Endothelial cell of umbilical vein (primary cell): ENCODE results near the gene NT5DC4. TPM values are rescaled to one million over a fixed set of nuclear protein-coding genes. Genes with fewer than 3 reads are reported as not detected.

Source experiments
- BruUV-seq: library from RNA; stranded (reverse); fragments of 400-500 nt; replicated peaks from 2 replicates; lab custom pipeline; 2021; lab: Mats Ljungman, UMichigan
- CTCF ChIA-PET: fragments of 300-600, 350-600 bp; sonication (Branson Sonifier 250); formaldehyde crosslinking; loops from one replicate; lab custom pipeline; 2021; ENCODE audit warnings: antibody characterized with exemption, inconsistent platforms; lab: Charles Lee
- POLR2A ChIA-PET: fragments of 300-600, 350-600 bp; sonication (Branson Sonifier 250); formaldehyde crosslinking; loops from one replicate; lab custom pipeline; 2021; ENCODE audit warnings: antibody characterized with exemption, inconsistent platforms; lab: Charles Lee
- DNase-seq: peaks from one replicate; pipeline ENCODE4 v3.0.0-alpha.2; 2011; ENCODE audit warnings: low read depth, low spot score
- FAIRE-seq: peaks from 2 replicates; lab custom pipeline; 2011; peaks lifted over from hg19 to GRCh38; lab: Jason Lieb, UNC
- H2AFZ ChIP-seq: 2 replicates; pipeline ENCODE4 v1.6.0; 2012; ENCODE audit warnings: low read depth, low read length, control low read depth, inconsistent platforms
- H3K27ac ChIP-seq: 2 replicates; pipeline ENCODE4 v1.5.1; 2011; ENCODE audit warnings: low read depth, mild to moderate bottlenecking, control low read depth, low read length, moderate library complexity; ENCODE audit not compliant: insufficient read depth
- H3K27me3 ChIP-seq, 2 experiments: 2 replicates each; pipeline versions ENCODE4 v1.6.0 to v1.6.1; 2011; ENCODE audit warnings: low read length in 2 of 2, mixed read lengths in 1 of 2; ENCODE audit not compliant: control insufficient read depth in 2 of 2, insufficient read depth in 2 of 2
- H3K36me3 ChIP-seq, 2 experiments: 2 replicates in 1 of 2; 3 replicates in 1 of 2; pipeline ENCODE4 v1.5.1; 2011; ENCODE audit warnings: low read length in 2 of 2, mild to moderate bottlenecking in 1 of 2, moderate library complexity in 1 of 2; ENCODE audit not compliant: control insufficient read depth in 2 of 2, insufficient read depth in 2 of 2; ENCODE audit errors: extremely low read depth in 1 of 2
- H3K4me1 ChIP-seq: 3 replicates; pipeline ENCODE4 v1.5.1; 2011; ENCODE audit warnings: mild to moderate bottlenecking, low read length; ENCODE audit not compliant: control insufficient read depth, insufficient read depth; ENCODE audit errors: extremely low read depth
- H3K4me2 ChIP-seq: 2 replicates; pipeline ENCODE4 v1.6.1; 2011; ENCODE audit warnings: low read length, control low read depth, mixed read lengths; ENCODE audit not compliant: insufficient read depth
- H3K4me3 ChIP-seq, 3 experiments: fragments of 200-600 bp in 1 of 3; sonication (generic), shearing (Covaris generic) in 1 of 3; replicated peaks in 1 of 3; 2 replicates each; pipeline ENCODE4 v1.5.1; 2011 to 2016; ENCODE audit warnings: control low read depth in 3 of 3, low read length in 3 of 3, mild to moderate bottlenecking in 2 of 3, inconsistent platforms in 1 of 3, low read depth in 1 of 3, moderate library complexity in 1 of 3; ENCODE audit not compliant: insufficient read depth in 1 of 3
- H3K79me2 ChIP-seq: 2 replicates; pipeline ENCODE4 v1.6.0; 2012; ENCODE audit warnings: low read length, inconsistent platforms; ENCODE audit not compliant: control insufficient read depth, insufficient read depth
- H3K9ac ChIP-seq: replicated peaks from 2 replicates; pipeline ENCODE3; 2011; ENCODE audit warnings: low read length, control low read depth; ENCODE audit not compliant: insufficient read depth; ENCODE audit errors: extremely low read depth
- H3K9me1 ChIP-seq: replicated peaks from 3 replicates; pipeline ENCODE4 v1.6.0; 2011; ENCODE audit warnings: mild to moderate bottlenecking, low read length; ENCODE audit not compliant: control insufficient read depth, insufficient read depth; ENCODE audit errors: extremely low read depth
- H3K9me3 ChIP-seq: replicated peaks from 2 replicates; pipeline ENCODE4 v1.5.1; 2012; ENCODE audit warnings: low read length, inconsistent platforms; ENCODE audit not compliant: control insufficient read depth, insufficient read depth
- H4K20me1 ChIP-seq: replicated peaks from 2 replicates; pipeline ENCODE3; 2011; ENCODE audit warnings: mild to moderate bottlenecking, low read length; ENCODE audit not compliant: control insufficient read depth, insufficient read depth; ENCODE audit errors: extremely low read depth
- EZH2 ChIP-seq: IDR thresholded peaks from 2 replicates; pipeline ENCODE4 v1.6.1; 2012; ENCODE audit warnings: borderline replicate concordance, low read depth, mild to moderate bottlenecking, moderate library complexity, low read length, inconsistent platforms; ENCODE audit not compliant: severe bottlenecking
- FOS ChIP-seq: IDR thresholded peaks from 2 replicates; pipeline ENCODE4 v1.6.1; 2011; ENCODE audit warnings: mild to moderate bottlenecking, low read length, moderate library complexity, borderline replicate concordance; ENCODE audit not compliant: insufficient read depth
- GATA2 ChIP-seq: IDR thresholded peaks from 2 replicates; pipeline ENCODE4 v1.7.0; 2011; ENCODE audit warnings: low read depth, mild to moderate bottlenecking, moderate library complexity, mixed read lengths, low read length; ENCODE audit not compliant: insufficient read length, insufficient read depth
- JUN ChIP-seq: IDR thresholded peaks from 2 replicates; pipeline ENCODE4 v1.6.1; 2011; ENCODE audit warnings: borderline replicate concordance, low read depth; ENCODE audit not compliant: insufficient read length, insufficient read depth
- MYC ChIP-seq: IDR thresholded peaks from one replicate; pipeline ENCODE4 v1.6.1; 2011; ENCODE audit warnings: mild to moderate bottlenecking, low read depth, low read length
- POLR2A ChIP-seq: IDR thresholded peaks from 2 replicates; pipeline ENCODE4 v1.6.1; 2012; ENCODE audit warnings: low read depth, mild to moderate bottlenecking, control low read depth, low read length
- POLR2AphosphoS5 ChIP-seq: IDR thresholded peaks from 2 replicates; pipeline ENCODE4 v1.6.1; 2012; ENCODE audit warnings: low read depth, mild to moderate bottlenecking, control low read depth, low read length, moderate library complexity; ENCODE audit not compliant: insufficient read depth
- dilution Hi-C: fragments of 300-500 bp; cut with MboI; formaldehyde crosslinking; loops from one replicate; pipeline ENCODE4 v1.15.0; 2019; ENCODE audit warnings: low sequenced_read_pairs; ENCODE audit not compliant: extremely low pct_ligation_motif_present
- intact Hi-C: fragments of 100-400 bp; cut with micrococcal nuclease; formaldehyde crosslinking; loops from one replicate; pipeline ENCODE4 v1.10.0; 2022
- polyA plus RNA-seq, 4 experiments: library from polyadenylated mRNA; depleted of rRNA in 3 of 4; stranded (reverse) in 3 of 4; unstranded in 1 of 4; fragments of >200 nt; gene quantifications; 2 replicates each; pipeline versions ENCODE4 v1.2.1 to v1.2.3, GENCODE V29; 2011 to 2012; ENCODE audit warnings: missing spikeins in 1 of 4
- total RNA-seq: library from RNA; stranded (reverse); gene quantifications from 2 replicates; pipeline ENCODE4 v1.2.3, GENCODE V29; 2021
- TF ChIP-seq, protein P1 (sequence below), 2 donors: IDR thresholded peaks; 1 replicate in 1 of 2; 2 replicates in 1 of 2; pipeline ENCODE4 v1.5.1; 2011; ENCODE audit warnings: low read length in 2 of 2, mild to moderate bottlenecking in 2 of 2, moderate library complexity in 2 of 2, control low read depth in 1 of 2, inconsistent platforms in 1 of 2, low read depth in 1 of 2; ENCODE audit not compliant: insufficient read depth in 1 of 2; ENCODE audit errors: extremely low read depth in 1 of 2
- TF ChIP-seq, protein P2 (sequence below): IDR thresholded peaks from 2 replicates; pipeline ENCODE4 v1.6.1; 2011; ENCODE audit not compliant: insufficient read depth, insufficient read length

The NT5DC4 gene
- total and polyA plus RNA-seq, 2 donors (not counting 3 experiments of a cell fraction or from before 2014, with no cell fraction given) = not detected

DNA sequence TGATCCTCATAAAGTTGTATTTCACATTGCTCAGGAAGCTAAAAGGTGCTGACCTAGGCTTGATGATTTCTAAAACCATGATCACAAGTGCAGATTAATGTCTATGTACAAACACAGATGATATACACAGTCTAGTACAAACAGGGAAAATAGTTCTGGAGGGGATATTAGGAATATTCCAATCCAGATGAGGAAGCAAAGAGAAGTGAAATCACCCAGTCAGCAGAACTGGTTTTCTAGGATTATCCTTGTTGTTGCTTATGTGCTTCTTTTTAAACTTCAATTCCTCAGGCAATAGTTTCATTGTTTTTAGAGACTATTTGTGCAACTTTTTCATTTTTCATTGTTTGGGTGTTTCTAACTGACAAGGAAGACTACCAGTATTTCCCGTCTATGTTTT lies 58.8 kb downstream of the NT5DC4 start:
- dilution Hi-C loops = no loop called here
- Histone ChIP-seq H3K9me1 (no peaks in the 10 kb centered on the region), H3K4me2 (no peak overlapping the region), H3K9ac (no peak overlapping the region), H2AFZ (no peak overlapping the region), H4K20me1 (no peaks in the 10 kb centered on the region), H3K4me1 (peaks cover 20% of the 10 kb centered on the region), H3K27ac (no peak overlapping the region), H3K9me3 (no peaks in the 10 kb centered on the region), H3K79me2 (no peaks in the 10 kb centered on the region), H3K4me3 (no peak overlapping the region), H3K27me3 (no peaks in the 10 kb centered on the region), H3K36me3 (no peaks in the 10 kb centered on the region)
- ChIA-PET CTCF (interaction anchor here (1.3 to 1.4 kb wide), 2 partner anchors 30 to 162 kb away, joined by 3 read pairs; no protein-coding TSS in a partner anchor), POLR2A (no interaction called here)
- BruUV-seq = no TSS peak
- DNase-seq = no peak
- intact Hi-C loops = no loop called here
- no peak for FAIRE-seq
- TF ChIP-seq POLR2A = no peak
- no peak for TF ChIP-seq MYC
- TF ChIP-seq JUN = no peak
- TF ChIP-seq, protein P1, sequence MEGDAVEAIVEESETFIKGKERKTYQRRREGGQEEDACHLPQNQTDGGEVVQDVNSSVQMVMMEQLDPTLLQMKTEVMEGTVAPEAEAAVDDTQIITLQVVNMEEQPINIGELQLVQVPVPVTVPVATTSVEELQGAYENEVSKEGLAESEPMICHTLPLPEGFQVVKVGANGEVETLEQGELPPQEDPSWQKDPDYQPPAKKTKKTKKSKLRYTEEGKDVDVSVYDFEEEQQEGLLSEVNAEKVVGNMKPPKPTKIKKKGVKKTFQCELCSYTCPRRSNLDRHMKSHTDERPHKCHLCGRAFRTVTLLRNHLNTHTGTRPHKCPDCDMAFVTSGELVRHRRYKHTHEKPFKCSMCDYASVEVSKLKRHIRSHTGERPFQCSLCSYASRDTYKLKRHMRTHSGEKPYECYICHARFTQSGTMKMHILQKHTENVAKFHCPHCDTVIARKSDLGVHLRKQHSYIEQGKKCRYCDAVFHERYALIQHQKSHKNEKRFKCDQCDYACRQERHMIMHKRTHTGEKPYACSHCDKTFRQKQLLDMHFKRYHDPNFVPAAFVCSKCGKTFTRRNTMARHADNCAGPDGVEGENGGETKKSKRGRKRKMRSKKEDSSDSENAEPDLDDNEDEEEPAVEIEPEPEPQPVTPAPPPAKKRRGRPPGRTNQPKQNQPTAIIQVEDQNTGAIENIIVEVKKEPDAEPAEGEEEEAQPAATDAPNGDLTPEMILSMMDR (IDR thresholded peaks at IDR 0.05; ENCODE audit: extremely low read depth in 1 of 2, insufficient read depth in 1 of 2, low read depth in 1 of 2, low read length in 2 of 2) = no peak
- TF ChIP-seq, protein P2, sequence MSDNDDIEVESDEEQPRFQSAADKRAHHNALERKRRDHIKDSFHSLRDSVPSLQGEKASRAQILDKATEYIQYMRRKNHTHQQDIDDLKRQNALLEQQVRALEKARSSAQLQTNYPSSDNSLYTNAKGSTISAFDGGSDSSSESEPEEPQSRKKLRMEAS = no peak
- no peak for TF ChIP-seq GATA2
- no peak for TF ChIP-seq EZH2
- no peak for TF ChIP-seq POLR2AphosphoS5
- TF ChIP-seq FOS = no peak
